Measurements from ENCODE around the gene FSTL4. TPM values are rescaled to one million over a fixed set of nuclear protein-coding genes. Genes with fewer than 3 reads are reported as not detected.

FSTL4 gene
- total RNA-seq, 1 donor from 2014 or later = 0.67 TPM

- Histone ChIP-seq H3K9me3 (no peaks in the 10 kb centered on the region), H3K36me3 (no peaks in the 10 kb centered on the region), H3K4me1 (peaks cover 20% of the 10 kb centered on the region), H3K4me3 (no peak overlapping the region), H3K27ac (no peak overlapping the region), H3K27me3 (no peaks in the 10 kb centered on the region)
- TF ChIP-seq, protein P1, sequence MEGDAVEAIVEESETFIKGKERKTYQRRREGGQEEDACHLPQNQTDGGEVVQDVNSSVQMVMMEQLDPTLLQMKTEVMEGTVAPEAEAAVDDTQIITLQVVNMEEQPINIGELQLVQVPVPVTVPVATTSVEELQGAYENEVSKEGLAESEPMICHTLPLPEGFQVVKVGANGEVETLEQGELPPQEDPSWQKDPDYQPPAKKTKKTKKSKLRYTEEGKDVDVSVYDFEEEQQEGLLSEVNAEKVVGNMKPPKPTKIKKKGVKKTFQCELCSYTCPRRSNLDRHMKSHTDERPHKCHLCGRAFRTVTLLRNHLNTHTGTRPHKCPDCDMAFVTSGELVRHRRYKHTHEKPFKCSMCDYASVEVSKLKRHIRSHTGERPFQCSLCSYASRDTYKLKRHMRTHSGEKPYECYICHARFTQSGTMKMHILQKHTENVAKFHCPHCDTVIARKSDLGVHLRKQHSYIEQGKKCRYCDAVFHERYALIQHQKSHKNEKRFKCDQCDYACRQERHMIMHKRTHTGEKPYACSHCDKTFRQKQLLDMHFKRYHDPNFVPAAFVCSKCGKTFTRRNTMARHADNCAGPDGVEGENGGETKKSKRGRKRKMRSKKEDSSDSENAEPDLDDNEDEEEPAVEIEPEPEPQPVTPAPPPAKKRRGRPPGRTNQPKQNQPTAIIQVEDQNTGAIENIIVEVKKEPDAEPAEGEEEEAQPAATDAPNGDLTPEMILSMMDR (IDR thresholded peaks at IDR 0.05) = no peak
- DNase-seq (no peak), ATAC-seq (no peak)
- intact Hi-C loops (cut with DNase I) = no loop called here
Observed at GRCh38 chr5:133244242-133244641, 368.1 kb downstream of the FSTL4 start.

DNA sequence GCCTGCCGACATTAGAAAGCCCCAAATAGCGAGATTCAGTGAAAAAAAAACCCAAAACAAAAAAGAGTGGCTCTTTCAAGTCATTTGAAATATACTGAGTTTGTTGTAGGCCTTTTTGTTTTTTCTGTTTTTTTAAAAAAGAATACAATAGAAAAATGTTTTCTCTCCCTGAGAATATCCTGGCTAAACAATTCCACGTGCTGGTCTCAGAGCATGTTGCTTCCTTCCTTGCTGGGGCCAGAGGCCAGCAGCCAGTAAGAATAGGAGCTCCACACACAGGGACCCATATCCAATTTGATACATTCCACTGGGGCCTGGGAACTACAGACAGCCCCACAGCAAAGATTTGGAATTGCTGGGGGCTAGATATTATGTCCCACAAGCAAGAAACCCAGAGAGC is 369.1 kb downstream of the FSTL4 start:
- H3K4me1 ChIP-seq = peaks cover 20% of the 10 kb centered on the region
- no peaks in the 10 kb centered on the region for H3K9me3 ChIP-seq
- intact Hi-C loops (cut with DNase I) = no loop called here
- H3K36me3 ChIP-seq = no peaks in the 10 kb centered on the region
- no peak for ATAC-seq
- H3K27ac ChIP-seq = no peak overlapping the region
- no peak overlapping the region for H3K4me3 ChIP-seq
- H3K27me3 ChIP-seq = no peaks in the 10 kb centered on the region
- DNase-seq = no peak
- TF ChIP-seq, protein P1 (IDR thresholded peaks at IDR 0.05) = no peak

GRCh38 chr5:133242221-133242835 is 370.0 kb downstream of the FSTL4 start:
- TF ChIP-seq, protein P1 (IDR thresholded peaks at IDR 0.05) = no peak
- ATAC-seq = no peak
- H3K27me3 ChIP-seq = no peaks in the 10 kb centered on the region
- no peak overlapping the region for H3K4me3 ChIP-seq
- H3K4me1 ChIP-seq = peaks cover 20% of the 10 kb centered on the region
- intact Hi-C loops (cut with DNase I) = no loop called here
- DNase-seq = no peak
- H3K9me3 ChIP-seq = no peaks in the 10 kb centered on the region
- no peak overlapping the region for H3K27ac ChIP-seq
- no peaks in the 10 kb centered on the region for H3K36me3 ChIP-seq

GRCh38 chr5:133241179-133242092 is 370.9 kb downstream of the FSTL4 start:
- peaks cover 20% of the 10 kb centered on the region for H3K4me1 ChIP-seq
- peak; percentile 77 for ATAC-seq
- H3K4me3 ChIP-seq = no peak overlapping the region
- H3K27me3 ChIP-seq = no peaks in the 10 kb centered on the region
- no peaks in the 10 kb centered on the region for H3K9me3 ChIP-seq
- H3K36me3 ChIP-seq = no peaks in the 10 kb centered on the region
- intact Hi-C loops (cut with DNase I) = no loop called here
- no peak overlapping the region for H3K27ac ChIP-seq
- TF ChIP-seq, protein P1 (IDR thresholded peaks at IDR 0.05) = no peak
- no peak for DNase-seq

DNA sequence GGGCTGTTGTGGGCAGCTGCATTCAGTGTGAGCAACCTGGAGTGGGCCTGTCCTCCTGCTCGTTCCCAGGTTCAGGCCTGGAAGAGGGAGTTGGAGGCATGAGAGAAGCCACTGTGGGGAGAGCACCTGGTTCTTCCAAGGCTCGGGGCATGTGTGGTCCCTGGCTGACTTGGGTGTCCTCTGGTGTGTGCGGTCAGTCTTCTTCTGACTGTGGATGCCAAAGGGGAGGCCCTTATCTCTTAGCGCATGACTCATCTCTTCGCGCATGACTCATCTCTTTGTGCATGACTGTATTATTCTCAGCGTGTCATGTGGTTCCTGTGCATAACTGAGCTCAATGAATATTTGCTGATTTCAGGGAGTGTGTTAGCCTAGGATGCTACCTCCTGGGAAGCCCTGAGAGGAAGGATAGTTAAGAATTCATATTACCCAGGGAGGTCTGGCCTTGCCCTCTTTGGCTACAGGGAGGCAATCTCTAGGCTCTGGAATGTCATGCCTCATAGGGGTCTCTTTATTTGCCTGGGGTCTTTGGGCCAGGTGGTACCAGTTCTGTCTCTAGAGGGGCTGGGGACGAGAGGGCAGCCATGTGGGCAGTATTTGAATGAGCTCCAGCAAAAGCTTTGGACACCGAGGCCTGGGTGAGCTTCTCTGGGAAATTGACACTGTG is 371.8 kb downstream of the FSTL4 start:
- H3K27me3 ChIP-seq = no peaks in the 10 kb centered on the region
- intact Hi-C loops (cut with DNase I) = no loop called here
- no peak overlapping the region for H3K4me3 ChIP-seq
- no peaks in the 10 kb centered on the region for H3K9me3 ChIP-seq
- peaks cover 20% of the 10 kb centered on the region for H3K4me1 ChIP-seq
- TF ChIP-seq, protein P1 (IDR thresholded peaks at IDR 0.05) = no peak
- DNase-seq (no peak), ATAC-seq (peak; percentile 46)
- H3K27ac ChIP-seq = peak overlapping the region; percentile 30
- H3K36me3 ChIP-seq = no peaks in the 10 kb centered on the region
